HUES6 (cell line): ENCODE results near the gene CFAP77.
"Not testable (repeated sequence)": the region's sequence is repeated elsewhere in the genome, so short reads cannot be mapped to it uniquely, and the experiment has no call there.

Source experiments
- H3K27ac ChIP-seq: 2 replicates; pipeline ENCODE4 v1.7.0; 2013; ENCODE audit warnings: low read depth, mild to moderate bottlenecking, low read length, inconsistent platforms
- H3K27me3 ChIP-seq: 2 replicates; pipeline ENCODE4 v1.6.1; 2013; ENCODE audit warnings: low read length; ENCODE audit not compliant: control insufficient read depth, insufficient read depth
- H3K36me3 ChIP-seq: 2 replicates; pipeline ENCODE4 v1.6.1; 2013; ENCODE audit warnings: low read length; ENCODE audit not compliant: control insufficient read depth, insufficient read depth
- H3K4me1 ChIP-seq: 2 replicates; pipeline ENCODE4 v1.6.1; 2013; ENCODE audit warnings: low read length; ENCODE audit not compliant: control insufficient read depth, insufficient read depth
- H3K4me3 ChIP-seq: 2 replicates; pipeline ENCODE4 v1.5.1; 2013; ENCODE audit warnings: low read depth, low read length
- H3K9ac ChIP-seq: one replicate; pipeline ENCODE4 v1.6.1; 2013; ENCODE audit warnings: mild to moderate bottlenecking, low read length
- H3K9me3 ChIP-seq: 2 replicates; pipeline ENCODE4 v1.6.1; 2013; ENCODE audit warnings: low read depth, low read length; ENCODE audit not compliant: control insufficient read depth, insufficient read depth

Gene CFAP77

GRCh38 chr9:132560616-132561202 lies 150.7 kb downstream of the CFAP77 start:
- H3K4me3 ChIP-seq, result no peak overlapping the region
- 0 out of 2 replicates have a peak, but pooled peaks cover 5% of the 10 kb centered on the region for H3K4me1 ChIP-seq
- H3K9ac ChIP-seq, result no peak overlapping the region
- no peak overlapping the region for H3K27ac ChIP-seq
- no peaks in the 10 kb centered on the region for H3K36me3 ChIP-seq
- peaks cover 6% of the 10 kb centered on the region; the same call in 1 of the 2 replicates for H3K27me3 ChIP-seq
- H3K9me3 ChIP-seq, result peaks cover 12% of the 10 kb centered on the region

- Histone ChIP-seq H3K27me3 (peaks cover 6% of the 10 kb centered on the region; the same call in 1 of the 2 replicates), H3K9me3 (peaks cover 12% of the 10 kb centered on the region), H3K4me1 (0 out of 2 replicates have a peak, but pooled peaks cover 5% of the 10 kb centered on the region), H3K9ac (no peak overlapping the region), H3K36me3 (no peaks in the 10 kb centered on the region), H3K27ac (no peak overlapping the region), H3K4me3 (no peak overlapping the region)
These were observed 152.2 kb downstream of the CFAP77 start for GRCh38 chr9:132562306-132562573.

- H3K9me3 ChIP-seq, result peaks cover 8% of the 10 kb centered on the region
These were observed 154.5 kb downstream of the CFAP77 start for GRCh38 chr9:132564526-132564925.

GRCh38 chr9:132568787-132569186 lies 158.8 kb downstream of the CFAP77 start:
- H3K27me3 ChIP-seq, H3K9ac ChIP-seq: not testable (repeated sequence)

More at GRCh38 chr9:132564526-132564925, 154.5 kb downstream of the CFAP77 start:
- H3K27me3 ChIP-seq, result peaks cover 6% of the 10 kb centered on the region; the same call in 1 of the 2 replicates
- no peak overlapping the region for H3K4me3 ChIP-seq
- no peaks in the 10 kb centered on the region for H3K36me3 ChIP-seq
- H3K27ac ChIP-seq, result no peak overlapping the region
- H3K9ac ChIP-seq, result no peak overlapping the region
- 0 out of 2 replicates have a peak, but pooled peaks cover 5% of the 10 kb centered on the region for H3K4me1 ChIP-seq

DNA sequence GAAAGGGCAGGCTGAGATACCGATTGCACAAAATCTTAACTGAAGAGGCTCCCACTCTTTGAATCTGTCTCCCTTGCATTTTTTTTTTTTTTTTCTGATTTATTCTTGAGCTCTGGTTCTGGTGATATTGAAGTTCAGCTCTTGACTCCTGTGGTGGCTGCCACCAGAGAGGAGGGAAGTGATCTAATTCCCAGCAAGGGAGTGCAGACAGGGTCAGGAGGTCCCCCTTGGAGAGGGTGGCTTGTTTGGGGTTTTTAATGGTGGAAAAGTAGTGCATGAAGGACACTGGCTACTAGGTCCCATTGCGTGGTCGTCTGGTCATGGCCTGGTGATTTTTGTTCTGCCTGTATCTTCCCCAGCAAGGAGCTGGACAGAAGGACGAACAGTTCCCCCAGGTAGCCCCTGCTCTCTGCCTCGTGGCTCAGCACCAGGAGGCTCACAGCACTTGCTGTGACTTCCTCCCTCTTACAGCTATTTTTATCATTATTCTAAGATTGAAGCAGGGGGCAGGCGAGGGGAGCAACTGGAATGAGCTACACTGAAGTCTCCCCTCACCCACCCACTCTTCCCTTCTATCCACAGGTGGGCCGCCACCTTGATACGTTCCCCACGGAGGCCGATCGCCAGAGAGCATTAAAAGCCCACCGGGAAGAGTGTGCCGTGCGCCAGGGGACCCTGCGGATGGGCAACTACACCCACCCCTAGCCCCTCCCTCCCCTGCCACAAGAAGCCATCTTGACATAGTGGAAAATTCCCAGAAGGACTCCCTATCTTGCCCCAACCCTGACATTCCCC lies 162.0 kb downstream of the CFAP77 start:
- Histone ChIP-seq H3K36me3 (no peaks in the 10 kb centered on the region), H3K27me3 (peaks cover 20% of the 10 kb centered on the region), H3K9ac (no peak overlapping the region), H3K4me3 (no peak overlapping the region), H3K4me1 (peaks cover 2% of the 10 kb centered on the region; the same call in 1 of the 2 replicates), H3K27ac (no peak overlapping the region), H3K9me3 (no peaks in the 10 kb centered on the region)

More at GRCh38 chr9:132568787-132569186, 158.8 kb downstream of the CFAP77 start:
- not testable (repeated sequence) for H3K9me3 ChIP-seq, H3K4me3 ChIP-seq, H3K36me3 ChIP-seq, H3K4me1 ChIP-seq, H3K27ac ChIP-seq

- peaks cover 29% of the 10 kb centered on the region for H3K27me3 ChIP-seq
- no peaks in the 10 kb centered on the region for H3K36me3 ChIP-seq
- no peak overlapping the region for H3K9ac ChIP-seq
- no peak overlapping the region for H3K4me3 ChIP-seq
- H3K9me3 ChIP-seq, result no peaks in the 10 kb centered on the region
- no peak overlapping the region for H3K27ac ChIP-seq
- H3K4me1 ChIP-seq, result peaks cover 2% of the 10 kb centered on the region; the same call in 1 of the 2 replicates
These were observed 162.9 kb downstream of the CFAP77 start for GRCh38 chr9:132572921-132573320.

GRCh38 chr9:132575005-132575609 lies 165.1 kb downstream of the CFAP77 start:
- Histone ChIP-seq H3K4me1 (peaks cover 5% of the 10 kb centered on the region), H3K9me3 (no peaks in the 10 kb centered on the region), H3K27ac (no peak overlapping the region), H3K9ac (no peak overlapping the region), H3K36me3 (no peaks in the 10 kb centered on the region), H3K4me3 (no peak overlapping the region), H3K27me3 (peaks cover 51% of the 10 kb centered on the region)

- Histone ChIP-seq H3K27ac (no peak overlapping the region), H3K9ac (no peak overlapping the region), H3K4me1 (peaks cover 7% of the 10 kb centered on the region), H3K27me3 (peaks cover 58% of the 10 kb centered on the region), H3K9me3 (no peaks in the 10 kb centered on the region), H3K4me3 (no peak overlapping the region), H3K36me3 (no peaks in the 10 kb centered on the region)
These were observed 165.8 kb downstream of the CFAP77 start for GRCh38 chr9:132575811-132576210.

GRCh38 chr9:132577119-132577518 lies 167.1 kb downstream of the CFAP77 start:
- Histone ChIP-seq H3K27ac (no peak overlapping the region), H3K9ac (no peak overlapping the region), H3K4me1 (peaks cover 16% of the 10 kb centered on the region), H3K36me3 (no peaks in the 10 kb centered on the region), H3K27me3 (peaks cover 71% of the 10 kb centered on the region), H3K9me3 (no peaks in the 10 kb centered on the region), H3K4me3 (no peak overlapping the region)

- Histone ChIP-seq H3K9me3 (no peaks in the 10 kb centered on the region), H3K4me1 (peaks cover 14% of the 10 kb centered on the region; the same call in 1 of the 2 replicates), H3K27me3 (peaks cover 84% of the 10 kb centered on the region), H3K9ac (no peak overlapping the region), H3K36me3 (no peaks in the 10 kb centered on the region), H3K4me3 (no peak overlapping the region), H3K27ac (no peak overlapping the region)
These were observed 168.4 kb downstream of the CFAP77 start for GRCh38 chr9:132578367-132578932.

DNA sequence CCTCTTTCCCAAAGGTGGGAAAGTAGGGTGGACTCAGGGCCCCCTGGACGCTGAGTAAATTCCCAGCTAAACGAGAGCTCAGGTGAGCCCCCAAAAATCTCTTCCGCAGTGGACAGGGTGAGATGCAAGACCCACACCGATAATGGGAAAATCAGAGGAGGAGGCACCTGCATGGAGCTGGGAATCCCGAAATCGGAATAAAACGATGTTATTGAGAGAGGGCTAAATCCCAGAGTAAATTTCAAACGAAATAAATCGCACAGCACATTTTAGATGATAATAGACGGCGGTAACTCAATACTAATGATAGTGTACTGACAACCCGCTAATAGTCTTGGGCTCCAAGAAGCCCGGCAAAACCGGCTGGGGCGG lies 169.4 kb downstream of the CFAP77 start:
- Histone ChIP-seq H3K9me3 (no peaks in the 10 kb centered on the region), H3K4me3 (peak overlapping the region; percentile 37; the same call in 1 of the 2 replicates), H3K9ac (no peak overlapping the region), H3K27ac (no peak overlapping the region), H3K36me3 (no peaks in the 10 kb centered on the region), H3K27me3 (peaks cover 94% of the 10 kb centered on the region), H3K4me1 (peaks cover 15% of the 10 kb centered on the region; the same call in 1 of the 2 replicates)
